Activated naive CD4-positive, alpha-beta T cell (primary cell): Measurements from ENCODE around the gene TFAP2B.

Experiments
- DNase-seq, 4 experiments: peaks; one replicate each; lab custom pipeline; 2025; lab: John Stamatoyannopoulos, UW

Gene TFAP2B

GRCh38 chr6:50825375-50826036, 6.8 kb downstream of the TFAP2B start:
- no peak for DNase-seq

- no peak for DNase-seq
Observed at GRCh38 chr6:50826037-50826761, 7.5 kb downstream of the TFAP2B start.

- no peak for DNase-seq
Observed at GRCh38 chr6:50826803-50827202, 8.1 kb downstream of the TFAP2B start.

GRCh38 chr6:50829049-50829448, 10.4 kb downstream of the TFAP2B start:
- DNase-seq, result no peak

GRCh38 chr6:50829898-50830444, 11.3 kb downstream of the TFAP2B start:
- no peak for DNase-seq

GRCh38 chr6:50831186-50831585, 12.5 kb downstream of the TFAP2B start:
- DNase-seq, result no peak

- no peak for DNase-seq
Observed at GRCh38 chr6:50832912-50833311, 14.2 kb downstream of the TFAP2B start.

- no peak for DNase-seq
Observed at GRCh38 chr6:50834929-50835410, 16.3 kb downstream of the TFAP2B start.

- DNase-seq, result no peak
Observed at GRCh38 chr6:50836231-50836630, 17.6 kb downstream of the TFAP2B start.

GRCh38 chr6:50837589-50838445, 19.1 kb downstream of the TFAP2B start:
- DNase-seq, result no peak

GRCh38 chr6:50840112-50840810, 21.6 kb downstream of the TFAP2B start:
- no peak for DNase-seq

GRCh38 chr6:50840811-50841192, 22.1 kb downstream of the TFAP2B start:
- no peak for DNase-seq

GRCh38 chr6:50842446-50842845, 23.8 kb downstream of the TFAP2B start:
- DNase-seq, result no peak

- DNase-seq, result no peak
Observed at GRCh38 chr6:50842861-50843384, 24.3 kb downstream of the TFAP2B start.

- DNase-seq, result no peak
Observed at GRCh38 chr6:50843842-50844241, 25.2 kb downstream of the TFAP2B start.

GRCh38 chr6:50845499-50846143, 26.9 kb downstream of the TFAP2B start:
- no peak for DNase-seq

- no peak for DNase-seq
Observed at GRCh38 chr6:50846144-50846851, 27.6 kb downstream of the TFAP2B start.

- no peak for DNase-seq
Observed at GRCh38 chr6:50846852-50847155, 28.1 kb downstream of the TFAP2B start.

- DNase-seq, result no peak
Observed at GRCh38 chr6:50847890-50848594, 29.4 kb downstream of the TFAP2B start.
